Measurements from ENCODE around the gene C1orf198.

C1orf198 gene

GRCh38 chr1:230857822-230858221 is 10.5 kb downstream of the C1orf198 start:
- POLR2A ChIA-PET = interaction anchor here (0.6 to 1.3 kb wide), 2 partner anchors 9 kb away, joined by 4 to 5 read pairs; no protein-coding TSS in a partner anchor
- CTCF ChIA-PET = interaction anchor here (0.6 to 3.2 kb wide), 6 partner anchors 9 to 1225 kb away, joined by 3 to 11 read pairs (median 4); partner anchors contain the start of gene COG2
- TF ChIP-seq, protein P1, sequence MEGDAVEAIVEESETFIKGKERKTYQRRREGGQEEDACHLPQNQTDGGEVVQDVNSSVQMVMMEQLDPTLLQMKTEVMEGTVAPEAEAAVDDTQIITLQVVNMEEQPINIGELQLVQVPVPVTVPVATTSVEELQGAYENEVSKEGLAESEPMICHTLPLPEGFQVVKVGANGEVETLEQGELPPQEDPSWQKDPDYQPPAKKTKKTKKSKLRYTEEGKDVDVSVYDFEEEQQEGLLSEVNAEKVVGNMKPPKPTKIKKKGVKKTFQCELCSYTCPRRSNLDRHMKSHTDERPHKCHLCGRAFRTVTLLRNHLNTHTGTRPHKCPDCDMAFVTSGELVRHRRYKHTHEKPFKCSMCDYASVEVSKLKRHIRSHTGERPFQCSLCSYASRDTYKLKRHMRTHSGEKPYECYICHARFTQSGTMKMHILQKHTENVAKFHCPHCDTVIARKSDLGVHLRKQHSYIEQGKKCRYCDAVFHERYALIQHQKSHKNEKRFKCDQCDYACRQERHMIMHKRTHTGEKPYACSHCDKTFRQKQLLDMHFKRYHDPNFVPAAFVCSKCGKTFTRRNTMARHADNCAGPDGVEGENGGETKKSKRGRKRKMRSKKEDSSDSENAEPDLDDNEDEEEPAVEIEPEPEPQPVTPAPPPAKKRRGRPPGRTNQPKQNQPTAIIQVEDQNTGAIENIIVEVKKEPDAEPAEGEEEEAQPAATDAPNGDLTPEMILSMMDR (IDR thresholded peaks at IDR 0.05; ENCODE audit: insufficient read depth, low read length, missing control alignments) = no peak
- peak; percentile 66 for DNase-seq (ENCODE audit: low read depth, low spot score)
- no peak overlapping the region for H3K4me3 ChIP-seq (ENCODE audit: low read depth, low read length)

DNA sequence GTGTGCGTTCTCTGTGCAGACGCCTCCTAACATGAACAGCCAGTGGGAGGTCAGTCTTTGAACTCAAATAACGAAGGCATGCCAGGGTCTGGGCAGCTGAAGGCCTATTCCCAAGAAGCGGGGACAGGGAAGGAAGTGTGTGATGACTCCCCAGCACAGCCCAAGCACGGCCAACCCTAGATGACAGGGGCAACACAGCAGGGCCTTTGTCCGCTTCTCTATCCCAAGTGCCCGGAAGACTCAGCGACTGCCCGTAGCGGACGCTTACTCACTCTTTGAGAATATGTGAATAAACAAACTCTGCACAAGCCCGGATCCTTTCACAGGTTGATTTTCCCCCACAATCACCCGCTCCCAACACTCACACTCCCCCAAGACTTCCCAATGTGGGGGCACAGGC is 11.2 kb downstream of the C1orf198 start:
- POLR2A ChIA-PET = interaction anchor here (1.3 kb wide), 1 partner anchor 10 kb away, joined by 4 read pairs; no protein-coding TSS in a partner anchor
- DNase-seq (ENCODE audit: low read depth, low spot score) = no peak
- no peak overlapping the region for H3K4me3 ChIP-seq (ENCODE audit: low read depth, low read length)
- CTCF ChIA-PET = interaction anchor here (1.9 to 3.2 kb wide), 2 partner anchors 10 to 60 kb away, joined by 9 to 11 read pairs; no protein-coding TSS in a partner anchor
- TF ChIP-seq, protein P1 (IDR thresholded peaks at IDR 0.05; ENCODE audit: insufficient read depth, low read length, missing control alignments) = no peak

- ChIA-PET CTCF (interaction anchor here (0.7 to 1.4 kb wide), 3 partner anchors 57 to 64 kb away, joined by 3 to 4 read pairs (median 3); no protein-coding TSS in a partner anchor), POLR2A (interaction anchor here (0.8 kb wide), 1 partner anchor 13 kb away, joined by 3 read pairs; no protein-coding TSS in a partner anchor)
- TF ChIP-seq, protein P1 (IDR thresholded peaks at IDR 0.05; ENCODE audit: insufficient read depth, low read length, missing control alignments) = no peak
- DNase-seq (ENCODE audit: low read depth, low spot score) = no peak
- H3K4me3 ChIP-seq (ENCODE audit: low read depth, low read length) = no peak overlapping the region
These were observed 12.4 kb downstream of the C1orf198 start for GRCh38 chr1:230855886-230856285.

- POLR2A ChIA-PET = interaction anchor here (1.2 to 4.4 kb wide), 2 partner anchors 13 to 285 kb away, joined by 3 to 24 read pairs; partner anchors contain the start of gene C1orf198
- CTCF ChIA-PET = no interaction called here
- TF ChIP-seq, protein P1 (IDR thresholded peaks at IDR 0.05; ENCODE audit: insufficient read depth, low read length, missing control alignments) = no peak
- no peak overlapping the region for H3K4me3 ChIP-seq (ENCODE audit: low read depth, low read length)
- DNase-seq (ENCODE audit: low read depth, low spot score) = no peak
These were observed 13.9 kb downstream of the C1orf198 start for GRCh38 chr1:230854423-230854822.

GRCh38 chr1:230853731-230854130 is 14.6 kb downstream of the C1orf198 start:
- H3K4me3 ChIP-seq (ENCODE audit: low read depth, low read length) = no peak overlapping the region
- TF ChIP-seq, protein P1 (IDR thresholded peaks at IDR 0.05; ENCODE audit: insufficient read depth, low read length, missing control alignments) = no peak
- no peak for DNase-seq (ENCODE audit: low read depth, low spot score)
- CTCF ChIA-PET = interaction anchor here (3.1 kb wide), 1 partner anchor 8 kb away, joined by 9 read pairs; no protein-coding TSS in a partner anchor
- POLR2A ChIA-PET = interaction anchor here (1.2 to 4.4 kb wide), 2 partner anchors 14 to 286 kb away, joined by 3 to 24 read pairs; partner anchors contain the start of gene C1orf198

DNA sequence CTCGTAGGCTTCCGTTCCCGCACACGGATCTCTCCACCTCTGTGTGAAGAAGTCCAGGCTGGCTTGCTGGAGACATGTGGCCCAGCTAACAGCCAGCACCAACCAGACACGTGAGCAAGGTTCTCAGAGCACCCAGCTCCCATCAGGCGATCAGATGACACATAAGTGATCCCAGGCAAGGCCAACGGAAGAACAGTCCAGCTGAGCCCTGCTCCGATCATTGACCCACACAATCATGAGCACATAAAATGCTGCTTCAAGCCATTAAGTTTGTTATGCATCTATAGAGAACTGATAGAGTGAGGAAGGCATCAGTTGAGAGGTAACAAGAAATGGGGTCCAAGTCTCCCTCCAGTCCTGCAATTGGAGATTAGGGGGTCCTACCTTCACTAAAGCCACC is 15.4 kb downstream of the C1orf198 start:
- no peak for DNase-seq (ENCODE audit: low read depth, low spot score)
- no peak overlapping the region for H3K4me3 ChIP-seq (ENCODE audit: low read depth, low read length)
- ChIA-PET POLR2A (interaction anchor here (1.6 to 4.4 kb wide), 2 partner anchors 9 to 15 kb away, joined by 5 to 24 read pairs; partner anchors contain the start of gene C1orf198), CTCF (interaction anchor here (0.6 to 3.1 kb wide), 4 partner anchors 9 to 57 kb away, joined by 3 to 9 read pairs (median 4); no protein-coding TSS in a partner anchor)
- TF ChIP-seq, protein P1 (IDR thresholded peaks at IDR 0.05; ENCODE audit: insufficient read depth, low read length, missing control alignments) = no peak

All from AG04449 (cell line).